ENCODE results near the gene CLIC4. TPM values are rescaled to one million over a fixed set of nuclear protein-coding genes. Genes with fewer than 3 reads are reported as not detected.

CLIC4 gene
- total and polyA plus RNA-seq, 9 of the 15 experiments (the other 6 are each of a cell fraction or from before 2014, with no cell fraction given), result 16.0 to 67.5 (median 38.4) TPM

- TF ChIP-seq E2F3 (CRISPR knock-in tag; IDR thresholded peaks at IDR 0.05), result peak; percentile 90
- TF ChIP-seq ZBTB7A (IDR thresholded peaks at IDR 0.05; ENCODE audit: borderline replicate concordance, control insufficient read depth, low read depth, low read length), result peak; percentile 43; the same call in 1 of the 2 replicates
- TF ChIP-seq ZNF239 (CRISPR knock-in tag; IDR thresholded peaks at IDR 0.05), result peak; percentile 35; the same call in 1 of the 2 replicates
- no peak for TF ChIP-seq XRCC4 (IDR thresholded peaks at IDR 0.05; ENCODE audit: extremely low read depth, insufficient read depth, insufficient read length)
- peak; percentile 70 for TF ChIP-seq ARID1B (IDR thresholded peaks at IDR 0.05)
- no peak for TF ChIP-seq ZNF778 (CRISPR knock-in tag; IDR thresholded peaks at IDR 0.05)
- no peak for TF ChIP-seq ZNF121 (CRISPR knock-in tag; conservative IDR thresholded peaks at IDR 0.05)
- TF ChIP-seq ZBTB17 (CRISPR knock-in tag; IDR thresholded peaks at IDR 0.05), result peak; percentile 91
- TF ChIP-seq XRCC3 (IDR thresholded peaks at IDR 0.05), result no peak
- TF ChIP-seq ZNF766 (CRISPR knock-in tag; conservative IDR thresholded peaks at IDR 0.05), result 0 out of 2 replicates have a peak, but pooled peaks have one; percentile 44
- TF ChIP-seq TOE1 (IDR thresholded peaks at IDR 0.05; ENCODE audit: borderline replicate concordance), result peak; percentile 74; the same call in 1 of the 2 replicates
- TF ChIP-seq TOE1 (CRISPR knock-in tag; IDR thresholded peaks at IDR 0.05; ENCODE audit: borderline replicate concordance, low read depth), result 0 out of 2 replicates have a peak, but pooled peaks have one; percentile 79
- TF ChIP-seq ATF4 (CRISPR knock-in tag; IDR thresholded peaks at IDR 0.05), result peak; percentile 45; the same call in 1 of the 2 replicates
- no peak for TF ChIP-seq ZBTB49 (CRISPR knock-in tag; IDR thresholded peaks at IDR 0.05; ENCODE audit: borderline replicate concordance)
- TF ChIP-seq JUND (IDR thresholded peaks at IDR 0.05; ENCODE audit: borderline replicate concordance, low read depth, low read length), result peak; percentile 71
- TF ChIP-seq JUND (tag; IDR thresholded peaks at IDR 0.05; ENCODE audit: borderline replicate concordance, low read depth, low read length), result no peak; the same call in 2 of the 3 replicates
- no peak for TF ChIP-seq HNRNPH1 (optimal IDR thresholded peaks at IDR 0.05; ENCODE audit: low read depth, low read length)
- peak; percentile 93 for TF ChIP-seq GATAD2A (IDR thresholded peaks at IDR 0.05)
- 0 out of 2 replicates have a peak, but pooled peaks have one; percentile 75 for TF ChIP-seq FOXO4 (CRISPR knock-in tag; IDR thresholded peaks at IDR 0.05)
- TF ChIP-seq FOXJ3 (CRISPR knock-in tag; IDR thresholded peaks at IDR 0.05), result no peak
- peak; percentile 51 for TF ChIP-seq TAF1 (IDR thresholded peaks at IDR 0.05; ENCODE audit: control insufficient read depth, extremely low read depth, insufficient read depth, low read length, severe bottlenecking)
Observed at GRCh38 chr1:24847995-24848881, 103.0 kb downstream of the CLIC4 start (continued).

All from K562 (cell line).